ENCODE data around the gene WDFY3. TPM values are rescaled to one million over a fixed set of nuclear protein-coding genes. Genes with fewer than 3 reads are reported as not detected.

Gene WDFY3
- total and polyA plus RNA-seq, 9 of the 15 experiments (the other 6 are each of a cell fraction or from before 2014, with no cell fraction given), result 0.58 to 13.5 (median 9.4) TPM

- TF ChIP-seq NONO (IDR thresholded peaks at IDR 0.05; ENCODE audit: low read depth in 2 of 2, low read length in 1 of 2), result no peak
- no peak for TF ChIP-seq BCOR (IDR thresholded peaks at IDR 0.05)
- no peak for TF ChIP-seq ETV5 (CRISPR knock-in tag; IDR thresholded peaks at IDR 0.05; ENCODE audit: low read depth)
- no peak for TF ChIP-seq HDGF (IDR thresholded peaks at IDR 0.05)
- TF ChIP-seq HMG20B (CRISPR knock-in tag; IDR thresholded peaks at IDR 0.05), result no peak
- TF ChIP-seq SNIP1 (IDR thresholded peaks at IDR 0.05; ENCODE audit: low read depth), result no peak
Observed at GRCh38 chr4:84932462-84932861, 34.0 kb downstream of the WDFY3 start (continued).

GRCh38 chr4:84931961-84932360 lies 34.5 kb downstream of the WDFY3 start:
- H3K9ac ChIP-seq (ENCODE audit: insufficient read depth in 1 of 2, low read depth in 2 of 2, low read length in 2 of 2), result no peak overlapping the region
- POLR2A ChIA-PET, result no interaction called here
- intact Hi-C loops (cut with micrococcal nuclease), result no loop called here
- H3K9me3 ChIP-seq (replicated peaks; ENCODE audit: control insufficient read depth, insufficient read depth, low read depth, low read length), result no peaks in the 10 kb centered on the region
- CTCF ChIA-PET (ENCODE audit: low intra/inter-chr PET ratio), result no interaction called here
- no TSS peak for BruUV-seq (replicated peaks)
- no peak overlapping the region for H3K4me3 ChIP-seq
- no peaks in the 10 kb centered on the region for H3K79me2 ChIP-seq (ENCODE audit: control insufficient read depth, insufficient read depth, low read length)
- H3K36me3 ChIP-seq (ENCODE audit: control insufficient read depth, insufficient read depth, low read length), result no peaks in the 10 kb centered on the region
- H3K27ac ChIP-seq (ENCODE audit: extremely low read depth, low read depth, low read length), result no peak overlapping the region
- H2AFZ ChIP-seq (ENCODE audit: low read depth, low read length), result no peak overlapping the region
- H3K9me1 ChIP-seq (ENCODE audit: control insufficient read depth, insufficient read depth, low read length), result no peaks in the 10 kb centered on the region
- in situ Hi-C loops (cut with MboI), result no loop called here
- H3K27me3 ChIP-seq (ENCODE audit: control insufficient read depth in 2 of 2, insufficient read depth in 2 of 2, low read length in 2 of 2), result no peaks in the 10 kb centered on the region
- no peaks in the 10 kb centered on the region for H4K20me1 ChIP-seq (replicated peaks; ENCODE audit: control insufficient read depth, insufficient read depth, low read length)
- 18% methylated on average over 3 of the region's 3 CpGs for WGBS (ENCODE audit: insufficient coverage, low coverage, missing lambda C conversion rate)
- no peaks in the 10 kb centered on the region for H3K4me1 ChIP-seq (replicated peaks in 1 of 2; ENCODE audit: control insufficient read depth in 2 of 2, insufficient read depth in 2 of 2, low read length in 2 of 2)
- no peak for TF ChIP-seq CSDE1 (IDR thresholded peaks at IDR 0.05)
- TF ChIP-seq, protein P1, sequence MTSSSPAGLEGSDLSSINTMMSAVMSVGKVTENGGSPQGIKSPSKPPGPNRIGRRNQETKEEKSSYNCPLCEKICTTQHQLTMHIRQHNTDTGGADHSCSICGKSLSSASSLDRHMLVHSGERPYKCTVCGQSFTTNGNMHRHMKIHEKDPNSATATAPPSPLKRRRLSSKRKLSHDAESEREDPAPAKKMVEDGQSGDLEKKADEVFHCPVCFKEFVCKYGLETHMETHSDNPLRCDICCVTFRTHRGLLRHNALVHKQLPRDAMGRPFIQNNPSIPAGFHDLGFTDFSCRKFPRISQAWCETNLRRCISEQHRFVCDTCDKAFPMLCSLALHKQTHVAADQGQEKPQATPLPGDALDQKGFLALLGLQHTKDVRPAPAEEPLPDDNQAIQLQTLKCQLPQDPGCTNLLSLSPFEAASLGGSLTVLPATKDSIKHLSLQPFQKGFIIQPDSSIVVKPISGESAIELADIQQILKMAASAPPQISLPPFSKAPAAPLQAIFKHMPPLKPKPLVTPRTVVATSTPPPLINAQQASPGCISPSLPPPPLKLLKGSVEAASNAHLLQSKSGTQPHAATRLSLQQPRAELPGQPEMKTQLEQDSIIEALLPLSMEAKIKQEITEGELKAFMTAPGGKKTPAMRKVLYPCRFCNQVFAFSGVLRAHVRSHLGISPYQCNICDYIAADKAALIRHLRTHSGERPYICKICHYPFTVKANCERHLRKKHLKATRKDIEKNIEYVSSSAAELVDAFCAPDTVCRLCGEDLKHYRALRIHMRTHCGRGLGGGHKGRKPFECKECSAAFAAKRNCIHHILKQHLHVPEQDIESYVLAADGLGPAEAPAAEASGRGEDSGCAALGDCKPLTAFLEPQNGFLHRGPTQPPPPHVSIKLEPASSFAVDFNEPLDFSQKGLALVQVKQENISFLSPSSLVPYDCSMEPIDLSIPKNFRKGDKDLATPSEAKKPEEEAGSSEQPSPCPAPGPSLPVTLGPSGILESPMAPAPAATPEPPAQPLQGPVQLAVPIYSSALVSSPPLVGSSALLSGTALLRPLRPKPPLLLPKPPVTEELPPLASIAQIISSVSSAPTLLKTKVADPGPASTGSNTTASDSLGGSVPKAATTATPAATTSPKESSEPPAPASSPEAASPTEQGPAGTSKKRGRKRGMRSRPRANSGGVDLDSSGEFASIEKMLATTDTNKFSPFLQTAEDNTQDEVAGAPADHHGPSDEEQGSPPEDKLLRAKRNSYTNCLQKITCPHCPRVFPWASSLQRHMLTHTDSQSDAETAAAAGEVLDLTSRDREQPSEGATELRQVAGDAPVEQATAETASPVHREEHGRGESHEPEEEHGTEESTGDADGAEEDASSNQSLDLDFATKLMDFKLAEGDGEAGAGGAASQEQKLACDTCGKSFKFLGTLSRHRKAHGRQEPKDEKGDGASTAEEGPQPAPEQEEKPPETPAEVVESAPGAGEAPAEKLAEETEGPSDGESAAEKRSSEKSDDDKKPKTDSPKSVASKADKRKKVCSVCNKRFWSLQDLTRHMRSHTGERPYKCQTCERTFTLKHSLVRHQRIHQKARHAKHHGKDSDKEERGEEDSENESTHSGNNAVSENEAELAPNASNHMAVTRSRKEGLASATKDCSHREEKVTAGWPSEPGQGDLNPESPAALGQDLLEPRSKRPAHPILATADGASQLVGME (CRISPR knock-in tag; IDR thresholded peaks at IDR 0.05), result no peak
- no peak for TF ChIP-seq ZSCAN32 (CRISPR knock-in tag; IDR thresholded peaks at IDR 0.05)
- DNase-seq (ENCODE audit: extremely low read depth in 1 of 4, low spot score in 3 of 4), result no peak
- no peak for FAIRE-seq
- ATAC-seq, result no peak
- H3K4me2 ChIP-seq (ENCODE audit: insufficient read depth, low read length), result no peak overlapping the region
